H1 (cell line): ENCODE measurements around the gene SRSF7. TPM values are rescaled to one million over a fixed set of nuclear protein-coding genes. Genes with fewer than 3 reads are reported as not detected.
A peak's percentile ranks its signal among the peaks of the same experiment; 100 is the strongest.

ENCODE experiments used
- CTCF ChIA-PET: fragments of 300-600 bp; sonication (Branson Sonifier 250); formaldehyde crosslinking; loops from one replicate; lab custom pipeline; 2021; ENCODE audit not compliant: partially characterized antibody; lab: Charles Lee
- POLR2A ChIA-PET: fragments of 300-600 bp; sonication (Branson Sonifier 250); formaldehyde crosslinking; loops from one replicate; lab custom pipeline; 2021; ENCODE audit warnings: inconsistent platforms; ENCODE audit not compliant: partially characterized antibody; lab: Charles Lee
- DNase-seq, 2 experiments: peaks; one replicate each; pipeline versions ENCODE4 v3.0.0 to v3.0.0-alpha.2; 2010 to 2022; ENCODE audit warnings: low spot score in 2 of 2, low read depth in 1 of 2, mixed read lengths in 1 of 2
- FAIRE-seq: peaks from 2 replicates; lab custom pipeline; 2011; peaks lifted over from hg19 to GRCh38; lab: Jason Lieb, UNC
- H2AFZ ChIP-seq: 2 replicates; pipeline ENCODE4 v1.8.1; 2012; ENCODE audit warnings: low read length, inconsistent platforms
- H2AK5ac ChIP-seq: 2 replicates; pipeline ENCODE4 v1.6.1; 2013; ENCODE audit warnings: low read depth, low read length
- H2BK120ac ChIP-seq: replicated peaks from 2 replicates; pipeline ENCODE3; 2013; ENCODE audit warnings: low read depth, low read length, inconsistent platforms
- H2BK12ac ChIP-seq: 2 replicates; pipeline ENCODE4 v1.6.1; 2013; ENCODE audit warnings: low read depth, low read length
- H2BK15ac ChIP-seq: 2 replicates; pipeline ENCODE4 v1.6.1; 2013; ENCODE audit warnings: low read length
- H2BK20ac ChIP-seq: 2 replicates; pipeline ENCODE4 v1.6.1; 2013; ENCODE audit warnings: low read length
- H2BK5ac ChIP-seq: 2 replicates; pipeline ENCODE4 v1.6.1; 2013; ENCODE audit warnings: low read depth, low read length
- H3K14ac ChIP-seq: 2 replicates; pipeline ENCODE4 v1.6.1; 2013; ENCODE audit warnings: inconsistent platforms; ENCODE audit not compliant: insufficient read length
- H3K18ac ChIP-seq: 2 replicates; pipeline ENCODE4 v1.6.1; 2013; ENCODE audit warnings: low read length; ENCODE audit errors: extremely low read depth
- H3K23ac ChIP-seq: 2 replicates; pipeline ENCODE4 v1.6.1; 2013; ENCODE audit warnings: inconsistent platforms; ENCODE audit not compliant: insufficient read length
- H3K23me2 ChIP-seq: 2 replicates; pipeline ENCODE4 v1.6.1; 2013; ENCODE audit warnings: low read depth, low read length
- H3K27ac ChIP-seq: 2 replicates; pipeline ENCODE4 v1.6.1; 2011; ENCODE audit warnings: low read depth, low read length, inconsistent platforms
- H3K27me3 ChIP-seq, 4 experiments: replicated peaks in 1 of 4; 1 replicate in 1 of 4; 2 replicates in 3 of 4; pipeline versions ENCODE4 v1.6.1 to v1.8.1; 2011 to 2013; ENCODE audit warnings: low read length in 3 of 4, mild to moderate bottlenecking in 3 of 4, inconsistent platforms in 2 of 4, mixed read lengths in 2 of 4, moderate library complexity in 1 of 4; ENCODE audit not compliant: control insufficient read depth in 3 of 4, insufficient read depth in 3 of 4; ENCODE audit errors: extremely low read depth in 1 of 4
- H3K36me3 ChIP-seq, 4 experiments: 2 replicates each; pipeline versions ENCODE4 v1.6.1 to v1.8.1; 2011 to 2013; ENCODE audit warnings: mild to moderate bottlenecking in 4 of 4, low read length in 3 of 4, moderate library complexity in 2 of 4, control low read depth in 1 of 4, inconsistent platforms in 1 of 4; ENCODE audit not compliant: insufficient read depth in 4 of 4, control insufficient read depth in 2 of 4
- H3K4ac ChIP-seq: replicated peaks from 2 replicates; pipeline ENCODE3; 2013; ENCODE audit warnings: low read length, low read depth, mixed read lengths, inconsistent platforms; ENCODE audit not compliant: insufficient read length
- H3K4me1 ChIP-seq, 4 experiments: replicated peaks in 1 of 4; 1 replicate in 1 of 4; 2 replicates in 3 of 4; pipeline versions ENCODE4 v1.6.1 to v1.8.1; 2011 to 2013; ENCODE audit warnings: low read length in 3 of 4, inconsistent platforms in 2 of 4, mixed read lengths in 1 of 4; ENCODE audit not compliant: insufficient read depth in 4 of 4, control insufficient read depth in 3 of 4
- H3K4me2 ChIP-seq, 2 experiments: 2 replicates each; pipeline versions ENCODE4 v1.6.1 to v1.8.1; 2011 to 2013; ENCODE audit warnings: low read depth in 2 of 2, low read length in 2 of 2, control low read depth in 1 of 2, inconsistent platforms in 1 of 2, mild to moderate bottlenecking in 1 of 2; ENCODE audit not compliant: insufficient read depth in 1 of 2
- H3K4me3 ChIP-seq, 4 experiments: fragments of 200-600, 300-600 bp in 1 of 4; sonication (generic), shearing (Covaris generic), sonication (Bioruptor Twin) in 1 of 4; 2 replicates each; pipeline versions ENCODE4 v1.5.1 to v1.8.1; 2011 to 2016; ENCODE audit warnings: low read length in 4 of 4, low read depth in 3 of 4, control low read depth in 2 of 4, inconsistent platforms in 2 of 4, mild to moderate bottlenecking in 2 of 4, mixed read lengths in 1 of 4, moderate library complexity in 1 of 4; ENCODE audit not compliant: insufficient read depth in 2 of 4; ENCODE audit errors: extremely low read depth in 1 of 4
- H3K56ac ChIP-seq: replicated peaks from 2 replicates; pipeline ENCODE3; 2013; ENCODE audit warnings: low read depth, mild to moderate bottlenecking, mixed read lengths, low read length, inconsistent platforms; ENCODE audit not compliant: insufficient read length
- H3K79me1 ChIP-seq: 2 replicates; pipeline ENCODE4 v1.6.1; 2013; ENCODE audit warnings: low read depth, low read length, control low read depth
- H3K79me2 ChIP-seq, 2 experiments: 2 replicates each; pipeline versions ENCODE4 v1.6.1 to v1.8.1; 2012 to 2013; ENCODE audit warnings: low read length in 2 of 2, mild to moderate bottlenecking in 2 of 2, inconsistent platforms in 1 of 2; ENCODE audit not compliant: insufficient read depth in 2 of 2, control insufficient read depth in 1 of 2
- H3K9ac ChIP-seq, 4 experiments: replicated peaks in 1 of 4; 1 replicate in 1 of 4; 2 replicates in 3 of 4; pipeline versions ENCODE4 v1.6.1 to v1.8.1; 2011 to 2013; ENCODE audit warnings: low read depth in 3 of 4, low read length in 3 of 4, control low read depth in 2 of 4, mild to moderate bottlenecking in 2 of 4, moderate library complexity in 2 of 4, inconsistent platforms in 1 of 4; ENCODE audit errors: extremely low read depth in 1 of 4
- H3K9me3 ChIP-seq, 2 experiments: 2 replicates each; pipeline versions ENCODE4 v1.6.1 to v1.8.1; 2012 to 2013; ENCODE audit warnings: mild to moderate bottlenecking in 2 of 2, moderate library complexity in 2 of 2, control low read depth in 1 of 2, inconsistent platforms in 1 of 2, low read depth in 1 of 2, low read length in 1 of 2, mixed read lengths in 1 of 2; ENCODE audit not compliant: insufficient read depth in 2 of 2
- H4K20me1 ChIP-seq, 2 experiments: replicated peaks in 1 of 2; 2 replicates each; pipeline versions ENCODE3 to v1.8.1; 2011 to 2013; ENCODE audit warnings: inconsistent platforms in 2 of 2, low read length in 2 of 2, mild to moderate bottlenecking in 1 of 2; ENCODE audit not compliant: insufficient read depth in 2 of 2, control insufficient read depth in 1 of 2
- H4K5ac ChIP-seq: 2 replicates; pipeline ENCODE4 v1.6.1; 2013; ENCODE audit warnings: low read length, low read depth, mixed read lengths, inconsistent platforms; ENCODE audit not compliant: insufficient read length
- H4K8ac ChIP-seq: 2 replicates; pipeline ENCODE4 v1.8.0; 2013; ENCODE audit warnings: mild to moderate bottlenecking, moderate library complexity, low read length, inconsistent platforms; ENCODE audit not compliant: insufficient read depth; ENCODE audit errors: extremely low read depth
- H4K91ac ChIP-seq: replicated peaks from 2 replicates; pipeline ENCODE3; 2013; ENCODE audit warnings: low read length, mixed read lengths, inconsistent platforms; ENCODE audit not compliant: insufficient read length
- ASH2L ChIP-seq: fragments of 200-600, 300-600 bp; sonication (generic); IDR thresholded peaks from one replicate; pipeline ENCODE4 v1.7.1; 2017; ENCODE audit warnings: low read length
- BCL11A ChIP-seq, 2 experiments: IDR thresholded peaks; one replicate each; pipeline ENCODE4 v1.6.1; 2011; ENCODE audit warnings: low read depth in 2 of 2, low read length in 2 of 2, mild to moderate bottlenecking in 2 of 2
- CBX8 ChIP-seq: fragments of 300-800, 300-1000 bp; sonication (generic); IDR thresholded peaks from 2 replicates; pipeline ENCODE4 v1.7.1; 2016; ENCODE audit warnings: low read depth, low read length, borderline replicate concordance
- CHD1 ChIP-seq: IDR thresholded peaks from 2 replicates; pipeline ENCODE4 v1.6.1; 2012; ENCODE audit warnings: low read depth, low read length, improper control_type of control experiment
- CREB1 ChIP-seq: IDR thresholded peaks from 2 replicates; pipeline ENCODE4 v1.6.1; 2012; ENCODE audit warnings: inconsistent platforms
- GTF2F1 ChIP-seq: IDR thresholded peaks from 2 replicates; pipeline ENCODE4 v1.6.1; 2012; ENCODE audit warnings: low read depth, low read length, improper control_type of control experiment, borderline replicate concordance
- HDAC6 ChIP-seq: IDR thresholded peaks from one replicate; pipeline ENCODE4 v1.7.1; 2012; ENCODE audit warnings: low read depth, mild to moderate bottlenecking, inconsistent platforms, low read length, moderate library complexity
- PHF8 ChIP-seq: fragments of 200-600 bp; sonication (generic); conservative IDR thresholded peaks from 2 replicates; pipeline ENCODE4 v1.7.1; 2012; ENCODE audit warnings: low read depth, mild to moderate bottlenecking, inconsistent platforms, low read length, moderate library complexity
- WGBS, 2 experiments: shearing (Covaris generic) in 1 of 2; methylation state at CpG; one replicate each; pipeline versions ENCODE4 v1.1.6 to v1.1.7; 2013 to 2015; ENCODE audit warnings: low lambda C conversion rate in 2 of 2, mixed read lengths in 2 of 2, inconsistent platforms in 1 of 2, low coverage in 1 of 2, missing lambda C conversion rate in 1 of 2; ENCODE audit not compliant: insufficient replicate concordance in 2 of 2, insufficient coverage in 1 of 2, insufficient read length in 1 of 2; ENCODE audit errors: extremely low coverage in 1 of 2, missing lambda C conversion rate in 1 of 2; 5-methylcytosine and 5-hydroxymethylcytosine counted together
- polyA plus RNA-seq, 7 experiments: library from polyadenylated mRNA; depleted of rRNA in 3 of 7; stranded (reverse) in 5 of 7; unstranded in 2 of 7; fragments of >200 nt in 5 of 7; fragments of 200-250 nt in 2 of 7; gene quantifications; 1 replicate in 5 of 7; 2 replicates in 1 of 7; 4 replicates in 1 of 7; pipeline versions ENCODE4 v1.2.1 to v1.2.3, GENCODE V29; 2011 to 2013; ENCODE audit warnings: missing spikeins in 2 of 7, mixed read lengths in 2 of 7
- total RNA-seq: library from RNA; stranded (reverse); fragmentation: NEBNext Ultra II Directional; extraction: Animal tissue kit (Norgen Biotek cat#: 25700); gene quantifications from 2 replicates; pipeline ENCODE4 v1.2.1, GENCODE V29; 2021
- TF ChIP-seq, protein P1 (sequence below): IDR thresholded peaks from 2 replicates; pipeline ENCODE4 v1.6.1; 2011; ENCODE audit warnings: low read depth, mild to moderate bottlenecking, low read length; ENCODE audit not compliant: insufficient read depth
- TF ChIP-seq, protein P2 (sequence below), 3 experiments: IDR thresholded peaks; 1 replicate in 2 of 3; 2 replicates in 1 of 3; pipeline versions ENCODE4 v1.5.1 to v1.6.1; 2011; ENCODE audit warnings: low read length in 3 of 3, mild to moderate bottlenecking in 3 of 3, inconsistent platforms in 2 of 3, low read depth in 1 of 3, moderate library complexity in 1 of 3; ENCODE audit not compliant: insufficient read depth in 1 of 3; ENCODE audit errors: control extremely low read depth in 1 of 3

Gene SRSF7
- total and polyA plus RNA-seq, 2 of the 8 experiments (the other 6 are each of a cell fraction or from before 2014, with no cell fraction given) = 370 to 415 TPM

- H2BK20ac ChIP-seq = no peak overlapping the region
- no peaks in the 10 kb centered on the region; a peak in 1 of 8 replicates for H3K36me3 ChIP-seq
- H3K27me3 ChIP-seq = no peaks in the 10 kb centered on the region
- no peak for FAIRE-seq
- H4K8ac ChIP-seq = no peak overlapping the region
- POLR2A ChIA-PET = interaction anchor here (1.4 kb wide), 1 partner anchor 34 kb away, joined by 4 read pairs; no protein-coding TSS in a partner anchor
- no peaks in the 10 kb centered on the region for H3K79me2 ChIP-seq
- no peak overlapping the region for H3K18ac ChIP-seq
- H3K9ac ChIP-seq = no peak overlapping the region
- no peak overlapping the region for H4K91ac ChIP-seq
- CTCF ChIA-PET = interaction anchor here (1.7 to 1.9 kb wide), 2 partner anchors 109 to 131 kb away, joined by 4 to 8 read pairs; no protein-coding TSS in a partner anchor
- H3K4ac ChIP-seq = no peak overlapping the region
- DNase-seq = no peak
- no peak overlapping the region for H3K14ac ChIP-seq
- peaks cover 0 to 1% of the 10 kb centered on the region in 2 experiments for H4K20me1 ChIP-seq
- H3K23ac ChIP-seq = no peak overlapping the region
- H4K5ac ChIP-seq = no peak overlapping the region
- no peak overlapping the region for H2BK120ac ChIP-seq
- peaks cover 3% of the 10 kb centered on the region; the same call in 1 of the 2 replicates for H3K23me2 ChIP-seq
- no peak overlapping the region for H3K27ac ChIP-seq
- no peak overlapping the region for H3K4me3 ChIP-seq
- no peak overlapping the region for H2BK12ac ChIP-seq
- H3K4me2 ChIP-seq = no peak overlapping the region
- H2BK5ac ChIP-seq = no peak overlapping the region
- 96% methylated on average over 4 of the region's 4 CpGs; no CpG with 5 or more reads in 1 of the 2 experiments for WGBS, 2 experiments
- 0 out of 4 replicates have a peak, but pooled peaks cover 0 to 3% of the 10 kb centered on the region in 2 experiments for H3K9me3 ChIP-seq
- no peak overlapping the region for H2AFZ ChIP-seq
- H2AK5ac ChIP-seq = 0 out of 2 replicates have a peak overlapping the region, but pooled peaks have one; percentile 75
- H3K79me1 ChIP-seq = no peaks in the 10 kb centered on the region
- no peak overlapping the region for H3K56ac ChIP-seq
- H2BK15ac ChIP-seq = no peak overlapping the region
- H3K4me1 ChIP-seq = peaks cover 0 to 7% (median 3%) of the 10 kb centered on the region in 4 experiments; a peak in 3 of 7 replicates
- TF ChIP-seq ASH2L = no peak
- TF ChIP-seq, protein P1, sequence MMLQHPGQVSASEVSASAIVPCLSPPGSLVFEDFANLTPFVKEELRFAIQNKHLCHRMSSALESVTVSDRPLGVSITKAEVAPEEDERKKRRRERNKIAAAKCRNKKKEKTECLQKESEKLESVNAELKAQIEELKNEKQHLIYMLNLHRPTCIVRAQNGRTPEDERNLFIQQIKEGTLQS = no peak
- no peak for TF ChIP-seq HDAC6
- no peak for TF ChIP-seq CREB1
- TF ChIP-seq CHD1 = no peak
- TF ChIP-seq GTF2F1 = no peak
- no peak for TF ChIP-seq PHF8
- TF ChIP-seq, protein P2, sequence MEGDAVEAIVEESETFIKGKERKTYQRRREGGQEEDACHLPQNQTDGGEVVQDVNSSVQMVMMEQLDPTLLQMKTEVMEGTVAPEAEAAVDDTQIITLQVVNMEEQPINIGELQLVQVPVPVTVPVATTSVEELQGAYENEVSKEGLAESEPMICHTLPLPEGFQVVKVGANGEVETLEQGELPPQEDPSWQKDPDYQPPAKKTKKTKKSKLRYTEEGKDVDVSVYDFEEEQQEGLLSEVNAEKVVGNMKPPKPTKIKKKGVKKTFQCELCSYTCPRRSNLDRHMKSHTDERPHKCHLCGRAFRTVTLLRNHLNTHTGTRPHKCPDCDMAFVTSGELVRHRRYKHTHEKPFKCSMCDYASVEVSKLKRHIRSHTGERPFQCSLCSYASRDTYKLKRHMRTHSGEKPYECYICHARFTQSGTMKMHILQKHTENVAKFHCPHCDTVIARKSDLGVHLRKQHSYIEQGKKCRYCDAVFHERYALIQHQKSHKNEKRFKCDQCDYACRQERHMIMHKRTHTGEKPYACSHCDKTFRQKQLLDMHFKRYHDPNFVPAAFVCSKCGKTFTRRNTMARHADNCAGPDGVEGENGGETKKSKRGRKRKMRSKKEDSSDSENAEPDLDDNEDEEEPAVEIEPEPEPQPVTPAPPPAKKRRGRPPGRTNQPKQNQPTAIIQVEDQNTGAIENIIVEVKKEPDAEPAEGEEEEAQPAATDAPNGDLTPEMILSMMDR (IDR thresholded peaks at IDR 0.05; ENCODE audit: control extremely low read depth in 1 of 3, insufficient read depth in 1 of 3, low read depth in 1 of 3, low read length in 3 of 3) = no peak
- TF ChIP-seq BCL11A (IDR thresholded peaks at IDR 0.05; ENCODE audit: low read depth in 2 of 2, low read length in 2 of 2) = no peak
- no peak for TF ChIP-seq CBX8
These were observed 38.3 kb downstream of the SRSF7 start for GRCh38 chr2:38712871-38713270.
